Stimulated activated naive CD8-positive, alpha-beta T cell treated with anti-CD3 and anti-CD28 coated beads, Interleukin-15, amount 100 ng/mL, for 72 hours (primary cell): ENCODE results near the gene SPI1.

ENCODE experiments used
- ATAC-seq: fragments of 150-1000 bp; cut with Tn5 transposase; 2 replicates; pipeline ENCODE4 v1.10.0; 2021; ENCODE audit warnings: mild to moderate bottlenecking, moderate library complexity
- DNase-seq, 2 donors: peaks; one replicate each; pipeline ENCODE4 v3.0.0; 2021 to 2022
- H3K27ac Mint-ChIP-seq, 2 donors: one replicate each; pipeline ENCODE4 v1.8.0; 2022; ENCODE audit warnings: mild to moderate bottlenecking in 2 of 2, mixed read lengths in 2 of 2, moderate library complexity in 2 of 2
- H3K27me3 Mint-ChIP-seq: one replicate; pipeline ENCODE4 v1.8.0; 2022; ENCODE audit warnings: mixed read lengths
- H3K4me1 Mint-ChIP-seq: one replicate; pipeline ENCODE4 v1.8.0; 2022; ENCODE audit warnings: mild to moderate bottlenecking, mixed read lengths
- H3K4me3 Mint-ChIP-seq, 2 donors: one replicate each; pipeline ENCODE4 v1.8.0; 2022; ENCODE audit warnings: mild to moderate bottlenecking in 2 of 2, mixed read lengths in 2 of 2, moderate library complexity in 1 of 2
- H3K9me3 Mint-ChIP-seq, 2 donors: one replicate each; pipeline ENCODE4 v1.8.0; 2022; ENCODE audit warnings: mixed read lengths in 2 of 2

The SPI1 gene

GRCh38 chr11:47358731-47359051 is 19.7 kb downstream of the SPI1 start:
- H3K4me3 Mint-ChIP-seq = no peak overlapping the region
- ATAC-seq (no peak), DNase-seq (no peak)
- H3K9me3 Mint-ChIP-seq = no peaks in the 10 kb centered on the region
- no peak overlapping the region for H3K27ac Mint-ChIP-seq
- H3K27me3 Mint-ChIP-seq = no peaks in the 10 kb centered on the region
- H3K4me1 Mint-ChIP-seq = peaks cover 15% of the 10 kb centered on the region

- H3K27me3 Mint-ChIP-seq = no peaks in the 10 kb centered on the region
- no peak overlapping the region for H3K27ac Mint-ChIP-seq
- no peak overlapping the region for H3K4me3 Mint-ChIP-seq
- H3K4me1 Mint-ChIP-seq = peaks cover 15% of the 10 kb centered on the region
- ATAC-seq = no peak
- DNase-seq = no peak
- no peaks in the 10 kb centered on the region for H3K9me3 Mint-ChIP-seq
Observed at GRCh38 chr11:47357985-47358730, 20.2 kb downstream of the SPI1 start.

- ATAC-seq (no peak), DNase-seq (no peak)
- H3K4me1 Mint-ChIP-seq = peaks cover 15% of the 10 kb centered on the region
- no peaks in the 10 kb centered on the region for H3K27me3 Mint-ChIP-seq
- no peak overlapping the region for H3K4me3 Mint-ChIP-seq
- no peak overlapping the region for H3K27ac Mint-ChIP-seq
- H3K9me3 Mint-ChIP-seq = no peaks in the 10 kb centered on the region
Observed at GRCh38 chr11:47356998-47357329, 21.4 kb downstream of the SPI1 start.

DNA sequence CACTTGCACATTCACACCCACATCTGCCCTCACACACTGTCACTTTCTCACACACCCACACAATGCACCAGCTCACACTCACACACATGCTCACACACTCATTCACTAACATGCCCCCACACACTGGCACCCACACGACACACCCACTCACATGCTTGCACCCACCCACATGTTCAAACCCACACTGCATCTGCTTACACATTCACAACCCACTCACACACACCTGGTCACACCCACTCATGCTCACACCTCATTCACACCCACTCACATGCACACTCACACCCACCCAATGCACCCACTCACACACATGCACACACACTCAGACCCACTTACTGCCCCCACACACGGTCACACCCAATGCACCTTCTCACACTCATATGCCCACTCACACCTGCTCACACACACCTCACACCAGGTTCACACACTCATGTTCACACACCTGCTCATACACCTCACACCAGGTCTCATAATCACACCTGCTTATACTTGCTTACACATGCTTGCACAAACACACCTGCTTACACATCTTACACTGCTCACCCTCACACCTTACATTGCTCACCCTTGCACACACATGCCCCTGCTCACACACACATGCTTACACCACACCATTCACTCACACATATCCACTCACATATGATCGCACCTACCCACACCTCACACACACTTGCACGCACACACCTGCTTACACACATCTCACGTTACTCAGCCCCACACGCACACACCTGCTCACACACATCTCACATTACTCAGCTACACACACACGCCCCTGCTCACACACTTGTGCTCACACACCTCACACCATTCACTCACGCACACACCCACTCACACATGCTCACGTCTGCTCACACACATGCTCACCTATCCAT is 22.0 kb downstream of the SPI1 start:
- Mint-ChIP-seq H3K4me3 (no peak overlapping the region), H3K4me1 (peaks cover 15% of the 10 kb centered on the region), H3K9me3 (no peaks in the 10 kb centered on the region)

GRCh38 chr11:47355283-47356128 is 22.8 kb downstream of the SPI1 start:
- no peaks in the 10 kb centered on the region for H3K9me3 Mint-ChIP-seq
- H3K27ac Mint-ChIP-seq = no peak overlapping the region
- H3K4me3 Mint-ChIP-seq = no peak overlapping the region
- peak; percentile 65 for ATAC-seq
- H3K27me3 Mint-ChIP-seq = no peaks in the 10 kb centered on the region
- peaks cover 10% of the 10 kb centered on the region for H3K4me1 Mint-ChIP-seq
- DNase-seq = peak; percentile 47 to 71

More for the DNA sequence above, 22.0 kb downstream of the SPI1 start:
- no peak for DNase-seq
- Mint-ChIP-seq H3K27ac (no peak overlapping the region), H3K27me3 (no peaks in the 10 kb centered on the region)
- no peak for ATAC-seq

- Mint-ChIP-seq H3K27ac (no peak overlapping the region), H3K4me3 (no peak overlapping the region), H3K4me1 (peaks cover 9% of the 10 kb centered on the region), H3K9me3 (no peaks in the 10 kb centered on the region), H3K27me3 (no peaks in the 10 kb centered on the region)
- DNase-seq (no peak), ATAC-seq (peak; percentile 56)
Observed at GRCh38 chr11:47354913-47355282, 23.4 kb downstream of the SPI1 start.

- DNase-seq (no peak), ATAC-seq (no peak)
- Mint-ChIP-seq H3K27me3 (no peaks in the 10 kb centered on the region), H3K9me3 (no peaks in the 10 kb centered on the region), H3K4me1 (peaks cover 2% of the 10 kb centered on the region), H3K27ac (peak overlapping the region in 1 of 2 donors; percentile 3), H3K4me3 (no peak overlapping the region)
Observed at GRCh38 chr11:47353978-47354774, 24.2 kb downstream of the SPI1 start.

DNA sequence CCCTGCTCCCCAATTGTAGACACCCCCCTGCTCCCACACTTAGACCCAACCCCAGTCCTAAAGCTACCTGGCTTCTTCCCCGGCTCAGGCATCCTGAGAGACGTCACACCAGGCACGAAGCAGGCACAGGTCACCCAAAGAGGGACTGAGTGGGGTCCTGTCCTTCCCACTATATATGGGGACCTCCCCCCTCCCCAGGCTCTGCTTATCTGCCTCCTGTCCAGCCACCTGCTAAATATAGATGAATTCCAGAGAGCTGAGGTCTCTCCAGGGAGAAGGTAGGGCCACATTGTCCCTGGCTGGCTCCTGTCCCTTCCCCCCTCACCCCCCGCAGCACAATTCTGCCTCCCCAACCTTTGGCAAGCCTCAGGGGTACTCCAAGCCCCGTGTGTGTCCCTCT is 25.8 kb downstream of the SPI1 start, which contains the start of gene MYBPC3:
Gene MYBPC3, minus strand, starts transcription at position 147 of the 400 bp plus-strand sequence. Its CDS starts 55 bp downstream, at position 92.
- DNase-seq (no peak), ATAC-seq (no peak)
- Mint-ChIP-seq H3K4me3 (no peak within 1 kb of the TSS), H3K27me3 (no peaks in the 10 kb centered on the region), H3K4me1 (no peaks in the 10 kb centered on the region), H3K27ac (peak within 1 kb of the TSS in 1 of 2 donors; percentile 26), H3K9me3 (no peaks in the 10 kb centered on the region)

GRCh38 chr11:47351156-47352126 is 26.9 kb downstream of the SPI1 start:
- no peak for ATAC-seq
- Mint-ChIP-seq H3K4me3 (no peak overlapping the region), H3K4me1 (no peaks in the 10 kb centered on the region), H3K27ac (no peak overlapping the region), H3K9me3 (no peaks in the 10 kb centered on the region), H3K27me3 (no peaks in the 10 kb centered on the region)
- DNase-seq = no peak

GRCh38 chr11:47350315-47350714 is 28.0 kb downstream of the SPI1 start:
- Mint-ChIP-seq H3K4me3 (no peak overlapping the region), H3K27me3 (no peaks in the 10 kb centered on the region), H3K9me3 (no peaks in the 10 kb centered on the region), H3K27ac (no peak overlapping the region), H3K4me1 (no peaks in the 10 kb centered on the region)
- ATAC-seq = no peak
- DNase-seq = no peak

DNA sequence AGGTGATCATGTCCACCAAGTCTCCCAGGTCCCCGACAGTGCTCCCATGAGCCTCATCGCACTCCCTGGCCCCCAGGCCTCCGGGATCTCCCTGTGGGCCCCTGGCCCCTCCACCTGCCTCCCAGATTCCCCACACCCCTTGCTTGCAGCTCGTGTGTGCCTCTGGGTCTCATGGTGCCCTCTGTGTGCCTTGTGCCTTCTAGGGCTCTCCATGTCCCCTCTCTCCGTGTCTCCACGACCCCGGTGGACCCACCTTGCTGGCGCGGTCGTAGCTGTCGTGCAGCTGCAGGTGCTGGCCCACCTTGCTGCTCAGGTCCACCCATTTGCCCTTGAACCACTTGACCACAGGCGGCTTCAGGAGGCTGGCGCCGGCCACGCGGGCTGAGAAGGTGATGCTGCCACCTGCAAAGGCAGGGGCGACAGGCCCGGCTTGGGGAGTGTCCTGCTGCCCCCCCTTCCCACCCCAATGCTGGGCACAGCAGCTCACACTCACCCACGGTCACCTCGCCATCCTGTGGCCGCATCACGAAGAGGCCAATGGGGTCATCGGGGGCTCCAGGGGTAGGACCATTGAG is 28.7 kb downstream of the SPI1 start:
- no peaks in the 10 kb centered on the region for H3K27me3 Mint-ChIP-seq
- no peaks in the 10 kb centered on the region for H3K9me3 Mint-ChIP-seq
- DNase-seq (no peak), ATAC-seq (no peak)
- H3K4me1 Mint-ChIP-seq = no peaks in the 10 kb centered on the region
- no peak overlapping the region for H3K4me3 Mint-ChIP-seq
- H3K27ac Mint-ChIP-seq = no peak overlapping the region

- no peak overlapping the region for H3K27ac Mint-ChIP-seq
- H3K4me3 Mint-ChIP-seq = no peak overlapping the region
- no peaks in the 10 kb centered on the region for H3K27me3 Mint-ChIP-seq
- H3K4me1 Mint-ChIP-seq = no peaks in the 10 kb centered on the region
- DNase-seq = no peak
- no peak for ATAC-seq
- no peaks in the 10 kb centered on the region for H3K9me3 Mint-ChIP-seq
Observed at GRCh38 chr11:47348859-47349258, 29.5 kb downstream of the SPI1 start.

DNA sequence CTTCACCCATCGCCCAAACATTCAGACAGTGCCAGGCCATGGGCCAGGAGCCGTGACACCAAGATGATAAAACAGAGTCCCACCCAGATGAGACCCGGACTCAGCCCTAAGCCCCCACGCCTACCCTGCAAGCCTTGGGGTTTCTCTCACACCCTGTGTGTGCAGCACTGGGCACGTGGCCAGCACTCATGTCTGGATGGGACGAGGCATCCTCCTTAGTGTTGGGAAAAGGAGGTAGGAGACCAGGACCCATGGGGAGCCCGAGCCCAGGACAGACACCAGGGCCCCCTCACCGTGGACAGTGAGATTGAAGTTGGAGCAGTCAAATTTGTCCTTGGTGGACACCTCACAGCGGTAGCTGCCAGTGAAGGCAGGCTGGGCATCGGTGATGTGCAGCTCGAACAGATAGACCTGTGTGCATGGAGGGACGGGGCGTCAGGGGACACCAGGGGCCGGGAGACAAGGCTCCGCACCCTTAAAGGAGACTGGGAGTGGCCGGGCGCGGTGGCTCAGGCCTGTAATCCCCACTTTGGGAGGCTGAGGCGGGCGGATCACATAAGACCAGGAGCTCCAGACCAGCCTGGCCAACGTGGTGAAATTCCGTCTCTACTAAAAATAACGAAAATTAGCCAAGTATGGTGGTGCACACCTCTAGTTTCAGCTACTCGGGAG is 30.1 kb downstream of the SPI1 start:
- no peak for ATAC-seq
- H3K9me3 Mint-ChIP-seq = no peaks in the 10 kb centered on the region

More for the DNA sequence above, 30.1 kb downstream of the SPI1 start:
- Mint-ChIP-seq H3K27ac (no peak overlapping the region), H3K4me1 (no peaks in the 10 kb centered on the region), H3K27me3 (no peaks in the 10 kb centered on the region), H3K4me3 (no peak overlapping the region)
- DNase-seq = no peak
